SK-N-SH (cell line): Measurements from ENCODE around the gene DLEC1.

Source experiments
- ELF1 ChIP-seq: IDR thresholded peaks from 2 replicates; pipeline ENCODE4 v1.4.0; 2012
- EP300 ChIP-seq, 2 experiments: IDR thresholded peaks; 2 replicates each; pipeline versions ENCODE4 v1.4.0 to v1.6.1; 2012; ENCODE audit warnings: borderline replicate concordance in 1 of 2, low read depth in 1 of 2, low read length in 1 of 2
- TF ChIP-seq, protein P1 (sequence below): fragments of 150-350 bp; IDR thresholded peaks from 2 replicates; pipeline ENCODE4 v1.6.1; 2016; ENCODE audit warnings: mild to moderate bottlenecking, low read depth, low read length
- TF ChIP-seq, protein P2 (sequence below): fragments of 200-600 bp; sonication (generic); IDR thresholded peaks from 2 replicates; pipeline ENCODE4 v1.6.1; 2017; ENCODE audit warnings: antibody characterized with exemption, mild to moderate bottlenecking, moderate library complexity
- TF ChIP-seq, protein P3 (sequence below): IDR thresholded peaks from 2 replicates; pipeline ENCODE4 v1.4.0; 2012; ENCODE audit warnings: low read depth
- TF ChIP-seq, protein P4 (sequence below): IDR thresholded peaks from 2 replicates; pipeline ENCODE4 v1.4.0; 2012; ENCODE audit warnings: low read depth, borderline replicate concordance

DNA sequence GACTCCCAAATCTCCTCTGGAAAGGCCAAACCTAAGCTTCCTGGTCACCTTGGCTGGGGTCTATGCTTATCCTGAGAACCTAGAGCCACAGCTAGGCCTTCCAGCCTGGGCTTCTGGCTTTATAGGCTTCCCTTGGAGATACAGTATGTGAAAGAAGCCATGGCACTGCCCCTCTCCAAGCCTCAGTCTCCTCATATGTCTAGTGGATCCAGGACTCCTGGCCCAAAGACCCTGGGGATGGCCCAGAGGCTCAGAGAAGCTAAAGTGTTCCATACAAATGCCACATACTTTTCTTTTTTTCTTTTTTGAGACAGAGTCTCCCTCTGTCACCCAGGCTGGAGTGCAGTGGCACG, 89.3 kb downstream of the DLEC1 start:
- TF ChIP-seq EP300 (IDR thresholded peaks at IDR 0.05; ENCODE audit: borderline replicate concordance in 1 of 2, low read depth in 1 of 2, low read length in 1 of 2): no peak
- TF ChIP-seq, protein P1, sequence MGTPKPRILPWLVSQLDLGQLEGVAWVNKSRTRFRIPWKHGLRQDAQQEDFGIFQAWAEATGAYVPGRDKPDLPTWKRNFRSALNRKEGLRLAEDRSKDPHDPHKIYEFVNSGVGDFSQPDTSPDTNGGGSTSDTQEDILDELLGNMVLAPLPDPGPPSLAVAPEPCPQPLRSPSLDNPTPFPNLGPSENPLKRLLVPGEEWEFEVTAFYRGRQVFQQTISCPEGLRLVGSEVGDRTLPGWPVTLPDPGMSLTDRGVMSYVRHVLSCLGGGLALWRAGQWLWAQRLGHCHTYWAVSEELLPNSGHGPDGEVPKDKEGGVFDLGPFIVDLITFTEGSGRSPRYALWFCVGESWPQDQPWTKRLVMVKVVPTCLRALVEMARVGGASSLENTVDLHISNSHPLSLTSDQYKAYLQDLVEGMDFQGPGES: no peak
- no peak for TF ChIP-seq ELF1
- TF ChIP-seq, protein P2, sequence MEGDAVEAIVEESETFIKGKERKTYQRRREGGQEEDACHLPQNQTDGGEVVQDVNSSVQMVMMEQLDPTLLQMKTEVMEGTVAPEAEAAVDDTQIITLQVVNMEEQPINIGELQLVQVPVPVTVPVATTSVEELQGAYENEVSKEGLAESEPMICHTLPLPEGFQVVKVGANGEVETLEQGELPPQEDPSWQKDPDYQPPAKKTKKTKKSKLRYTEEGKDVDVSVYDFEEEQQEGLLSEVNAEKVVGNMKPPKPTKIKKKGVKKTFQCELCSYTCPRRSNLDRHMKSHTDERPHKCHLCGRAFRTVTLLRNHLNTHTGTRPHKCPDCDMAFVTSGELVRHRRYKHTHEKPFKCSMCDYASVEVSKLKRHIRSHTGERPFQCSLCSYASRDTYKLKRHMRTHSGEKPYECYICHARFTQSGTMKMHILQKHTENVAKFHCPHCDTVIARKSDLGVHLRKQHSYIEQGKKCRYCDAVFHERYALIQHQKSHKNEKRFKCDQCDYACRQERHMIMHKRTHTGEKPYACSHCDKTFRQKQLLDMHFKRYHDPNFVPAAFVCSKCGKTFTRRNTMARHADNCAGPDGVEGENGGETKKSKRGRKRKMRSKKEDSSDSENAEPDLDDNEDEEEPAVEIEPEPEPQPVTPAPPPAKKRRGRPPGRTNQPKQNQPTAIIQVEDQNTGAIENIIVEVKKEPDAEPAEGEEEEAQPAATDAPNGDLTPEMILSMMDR: no peak
- TF ChIP-seq, protein P3, sequence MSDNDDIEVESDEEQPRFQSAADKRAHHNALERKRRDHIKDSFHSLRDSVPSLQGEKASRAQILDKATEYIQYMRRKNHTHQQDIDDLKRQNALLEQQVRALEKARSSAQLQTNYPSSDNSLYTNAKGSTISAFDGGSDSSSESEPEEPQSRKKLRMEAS: no peak
- TF ChIP-seq, protein P4, sequence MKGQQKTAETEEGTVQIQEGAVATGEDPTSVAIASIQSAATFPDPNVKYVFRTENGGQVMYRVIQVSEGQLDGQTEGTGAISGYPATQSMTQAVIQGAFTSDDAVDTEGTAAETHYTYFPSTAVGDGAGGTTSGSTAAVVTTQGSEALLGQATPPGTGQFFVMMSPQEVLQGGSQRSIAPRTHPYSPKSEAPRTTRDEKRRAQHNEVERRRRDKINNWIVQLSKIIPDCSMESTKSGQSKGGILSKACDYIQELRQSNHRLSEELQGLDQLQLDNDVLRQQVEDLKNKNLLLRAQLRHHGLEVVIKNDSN: no peak
